Urinary bladder (tissue), 4 donors: ENCODE measurements around the gene CRMP1. TPM values are rescaled to one million over a fixed set of nuclear protein-coding genes. Genes with fewer than 3 reads are reported as not detected.

Experiments used
- DNase-seq: peaks from one replicate; pipeline ENCODE4 v3.0.0-alpha.2; 2015; ENCODE audit errors: extremely low spot score
- H3K27ac ChIP-seq: one replicate; pipeline ENCODE4 v1.5.1; 2013; ENCODE audit warnings: low read depth, mild to moderate bottlenecking, moderate library complexity
- H3K36me3 ChIP-seq: one replicate; pipeline ENCODE4 v1.6.1; 2013; ENCODE audit warnings: mild to moderate bottlenecking, moderate library complexity; ENCODE audit not compliant: insufficient read depth
- H3K4me1 ChIP-seq: one replicate; pipeline ENCODE4 v1.6.1; 2013; ENCODE audit warnings: mild to moderate bottlenecking, moderate library complexity; ENCODE audit not compliant: insufficient read depth
- H3K4me3 ChIP-seq: one replicate; pipeline ENCODE4 v1.5.1; 2013; ENCODE audit warnings: low read depth, low read length
- WGBS: extraction: QIAGEN DNeasy Blood & Tissue Kit; methylation state at CpG from one replicate; pipeline ENCODE4 v1.1.7; 2013; 5-methylcytosine and 5-hydroxymethylcytosine counted together
- polyA plus RNA-seq: library from polyadenylated mRNA; stranded (reverse); fragments of 200-250 nt; gene quantifications from one replicate; pipeline ENCODE4 v1.2.3, GENCODE V29; 2013
- small RNA-seq: library from RNA; depleted of rRNA; stranded (forward); fragments of <200 nt; gene quantifications from one replicate; pipeline ENCODE3, GENCODE V24; 2014
- total RNA-seq: library from RNA; depleted of rRNA; stranded (reverse); fragments of >200 nt; gene quantifications from one replicate; pipeline ENCODE4 v1.2.3, GENCODE V29; 2014
- donor health status: healthy with polysubstance abuse.
- donor health status: healthy.

Gene CRMP1
- total and polyA plus RNA-seq, 2 donors = 12.1 to 15.8 TPM

GRCh38 chr4:5774416-5775036, 118.4 kb downstream of the CRMP1 start:
- WGBS = 75% methylated on average over 2 of the region's 2 CpGs
- H3K27ac ChIP-seq = no peak overlapping the region
- no peak overlapping the region for H3K4me3 ChIP-seq
- no peak for DNase-seq
- peaks cover 2% of the 10 kb centered on the region for H3K36me3 ChIP-seq
- H3K4me1 ChIP-seq = no peaks in the 10 kb centered on the region

- WGBS = 94% methylated on average over 2 of the region's 2 CpGs
- Histone ChIP-seq H3K4me1 (no peaks in the 10 kb centered on the region), H3K36me3 (peaks cover 2% of the 10 kb centered on the region), H3K4me3 (no peak overlapping the region), H3K27ac (no peak overlapping the region)
- no peak for DNase-seq
Measured at GRCh38 chr4:5773271-5773555, 119.7 kb downstream of the CRMP1 start.

GRCh38 chr4:5772528-5773270, 120.2 kb downstream of the CRMP1 start:
- H3K4me3 ChIP-seq = no peak overlapping the region
- H3K36me3 ChIP-seq = peaks cover 2% of the 10 kb centered on the region
- WGBS = 84% methylated on average over 9 of the region's 9 CpGs
- no peak for DNase-seq
- H3K4me1 ChIP-seq = no peaks in the 10 kb centered on the region
- H3K27ac ChIP-seq = no peak overlapping the region

Small RNA genes lying within 50 kb of the gene (small RNA-seq; reads per million reads assigned to genes)
- not detected for gene MIR378D1

Other genes starting within 250 kb of the CRMP1 start
- gene EVC2, start 184.5 kb downstream of the CRMP1 start, total RNA-seq = 9.8 TPM
- 7.2 TPM for gene EVC2, start 184.5 kb downstream of the CRMP1 start, polyA plus RNA-seq
- gene EVC, start 181.9 kb downstream of the CRMP1 start, total RNA-seq = 27.2 TPM
- 18.7 TPM for gene EVC, start 181.9 kb downstream of the CRMP1 start, polyA plus RNA-seq
- 0.32 TPM for gene C4orf50, start 125.3 kb upstream of the CRMP1 start, total RNA-seq
- 0.04 TPM for gene C4orf50, start 125.3 kb upstream of the CRMP1 start, polyA plus RNA-seq